GM21576 (cell line): ENCODE data around the gene SGCD.
A peak's percentile ranks its signal among the peaks of the same experiment; 100 is the strongest.

Experiments
- ATAC-seq: cut with Tn5 transposase; IDR thresholded peaks from one replicate; pipeline ENCODE4 v1.9.1; 2021; ENCODE audit warnings: mild to moderate bottlenecking, moderate library complexity; ENCODE audit not compliant: unreplicated experiment

Gene SGCD

DNA sequence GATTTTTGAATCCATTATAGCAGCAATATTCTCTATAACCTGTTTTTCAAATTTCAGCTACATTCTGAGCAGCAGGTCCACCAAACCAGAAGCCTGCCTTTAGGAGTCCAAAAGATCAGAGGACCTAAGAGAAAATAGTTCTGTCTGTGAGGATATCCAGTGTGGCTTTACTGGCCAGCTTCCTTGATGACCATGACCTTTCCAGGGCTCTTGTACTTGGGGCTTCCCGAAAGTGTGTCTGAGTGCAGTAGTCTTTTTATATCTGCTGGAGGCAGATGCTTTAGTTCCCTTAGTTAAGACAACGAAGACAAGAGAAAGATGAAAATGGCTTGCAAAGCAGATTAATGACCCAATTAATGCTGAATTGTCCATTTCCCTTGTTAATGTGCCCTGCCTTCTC lies 72.4 kb downstream of the SGCD start:
- ATAC-seq: no peak

DNA sequence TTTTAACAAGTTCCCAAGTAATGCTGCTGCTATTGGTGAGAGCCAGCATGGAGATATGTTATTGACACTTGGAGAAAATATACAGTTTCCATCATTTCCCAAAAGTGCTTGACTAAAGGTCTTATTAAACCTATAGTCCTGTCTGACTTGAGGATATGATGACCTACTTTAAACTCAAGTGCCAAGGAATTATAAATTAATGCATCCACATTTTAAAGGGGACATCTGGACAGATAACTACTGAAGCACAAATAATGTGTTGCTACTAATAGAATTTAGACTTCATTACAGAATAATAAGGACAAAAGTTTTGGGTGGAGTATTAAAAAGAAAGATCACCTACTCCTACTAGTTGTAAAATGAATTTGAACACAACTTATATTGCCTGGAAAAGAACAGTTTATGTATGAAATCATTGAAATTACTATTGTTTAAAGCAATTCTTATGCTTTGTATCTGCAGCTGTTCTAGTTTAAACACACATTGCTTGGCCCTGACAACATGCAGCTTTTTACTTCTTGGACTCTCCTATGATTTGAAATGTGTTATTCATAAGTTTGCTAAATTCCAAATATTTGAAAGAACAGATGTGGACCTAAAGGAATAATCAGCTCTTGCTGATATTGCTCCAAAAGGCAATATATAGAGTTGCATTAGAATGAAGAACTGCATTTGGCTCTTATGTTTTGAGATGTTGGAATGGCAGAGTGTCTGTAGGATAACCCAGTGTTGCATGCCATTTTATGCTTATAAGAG lies 73.4 kb downstream of the SGCD start:
- ATAC-seq: no peak

DNA sequence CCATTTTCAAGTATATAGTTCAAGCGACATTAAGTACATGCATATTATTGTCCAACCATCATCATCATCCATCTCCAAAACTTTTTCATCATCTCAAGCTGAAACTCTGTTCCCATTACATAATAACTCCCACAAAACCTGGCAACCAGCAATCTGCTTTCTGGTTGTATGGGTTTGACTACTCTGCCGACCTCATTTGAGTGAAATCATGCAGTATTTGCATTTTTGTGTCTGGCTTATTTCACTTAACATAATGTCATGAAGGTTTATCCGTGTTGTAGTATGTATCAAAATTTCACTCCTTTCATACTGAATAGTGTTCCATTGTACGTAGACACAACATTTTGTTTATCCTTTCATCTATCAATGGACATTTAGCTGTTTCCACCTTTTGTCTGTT lies 74.8 kb downstream of the SGCD start:
- peak; percentile 1 for ATAC-seq

DNA sequence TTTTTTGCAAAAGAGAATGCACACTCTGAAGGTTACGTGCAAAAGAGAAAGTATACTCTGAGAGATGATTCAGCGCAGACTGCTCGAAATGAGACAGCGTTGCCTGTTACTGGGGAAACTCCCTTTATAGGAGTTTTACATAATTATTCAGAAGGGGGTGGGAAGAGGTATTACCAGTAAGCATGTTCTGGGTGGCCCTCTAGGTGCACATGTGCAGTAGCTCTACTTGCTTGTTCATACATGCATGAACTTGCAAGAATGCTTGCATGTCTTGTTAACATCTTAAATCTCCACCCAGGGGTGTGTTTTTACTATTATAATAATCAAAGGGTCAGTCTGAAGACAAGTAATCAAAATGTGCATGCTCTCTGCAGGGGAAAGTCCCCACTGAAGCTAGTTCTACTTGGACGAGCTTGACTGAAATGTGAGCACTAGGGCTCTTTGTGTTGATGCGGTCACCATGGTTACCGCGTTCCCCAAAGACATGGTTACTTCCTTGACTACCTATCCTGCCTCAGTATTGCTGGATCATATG lies 75.5 kb downstream of the SGCD start:
- ATAC-seq: peak; percentile 98

DNA sequence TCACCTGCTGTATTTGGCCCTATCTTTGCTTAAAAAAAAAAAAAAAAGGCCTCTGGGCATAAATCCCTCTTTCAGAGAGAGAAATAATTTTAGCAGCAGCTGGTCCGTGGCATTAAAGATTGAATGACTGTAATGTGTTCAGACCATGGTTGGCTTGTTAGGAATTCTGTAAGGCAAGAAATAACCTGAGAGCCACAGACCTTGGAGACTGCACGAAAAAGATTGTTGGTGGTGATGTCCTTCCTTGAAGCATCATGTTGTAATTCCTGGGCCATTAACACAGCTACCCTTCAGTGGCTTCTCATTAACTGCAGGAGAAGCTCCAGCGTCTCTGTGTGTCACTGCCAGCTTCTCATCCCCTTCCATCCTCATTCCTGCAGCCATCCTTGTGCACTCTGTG lies 79.0 kb downstream of the SGCD start:
- no peak for ATAC-seq

DNA sequence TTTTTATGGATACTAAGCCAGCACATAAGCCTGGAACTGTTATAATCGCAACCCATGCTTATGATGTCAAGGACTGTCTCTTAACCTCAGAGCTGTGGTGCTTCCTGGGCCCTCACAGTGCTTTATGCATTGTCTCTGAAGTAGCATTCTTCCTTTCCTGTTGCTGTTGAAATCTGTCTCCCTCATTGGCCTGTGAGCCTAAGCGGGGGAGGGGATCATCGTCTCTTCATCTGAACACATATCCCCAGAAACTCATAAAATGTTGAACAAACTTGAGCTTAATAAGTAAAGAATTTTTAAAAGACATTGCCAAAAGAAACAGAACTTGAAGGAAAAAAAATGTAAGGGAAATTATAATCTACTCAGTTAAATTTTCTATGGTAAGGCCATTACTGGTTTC lies 80.3 kb downstream of the SGCD start:
- ATAC-seq: no peak

DNA sequence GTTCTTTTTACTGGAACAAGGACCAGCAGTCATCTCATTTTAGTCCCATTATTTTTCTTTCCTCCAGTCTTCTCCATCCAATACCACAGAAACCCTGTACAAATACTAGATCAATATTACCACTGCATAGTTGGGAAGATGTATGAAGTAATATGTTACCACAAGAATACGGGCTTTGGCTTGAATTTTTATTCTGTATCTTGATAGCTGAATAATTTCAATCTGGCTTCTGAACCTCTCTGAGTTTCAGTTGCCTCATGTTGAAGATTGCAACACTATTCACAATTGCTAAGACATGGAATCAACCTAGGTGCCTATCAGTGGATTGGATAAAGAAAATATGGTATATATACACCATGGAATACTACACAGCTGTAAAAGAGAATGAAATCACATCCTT lies 82.9 kb downstream of the SGCD start:
- no peak for ATAC-seq

DNA sequence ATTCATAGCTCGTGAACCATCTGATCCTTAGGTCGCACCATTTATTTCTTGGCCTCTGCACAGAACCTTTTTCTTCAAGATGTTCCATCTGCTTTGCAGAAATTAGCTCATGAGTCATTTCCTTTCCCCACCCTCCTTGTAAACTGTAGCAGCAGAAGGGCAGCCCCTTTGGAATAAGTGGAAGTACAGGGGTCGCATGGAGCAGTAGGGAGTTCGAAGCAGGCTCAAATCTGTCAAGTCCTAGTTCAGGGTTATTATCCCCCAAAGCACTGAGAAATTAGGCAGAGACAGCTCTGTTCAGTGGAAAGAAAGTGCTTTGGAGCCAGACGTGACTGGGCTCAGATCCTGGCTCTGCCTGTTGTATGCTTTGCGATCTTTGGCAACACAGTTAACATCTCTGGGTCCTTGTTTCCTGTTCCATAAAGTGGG lies 84.2 kb downstream of the SGCD start:
- ATAC-seq: no peak

DNA sequence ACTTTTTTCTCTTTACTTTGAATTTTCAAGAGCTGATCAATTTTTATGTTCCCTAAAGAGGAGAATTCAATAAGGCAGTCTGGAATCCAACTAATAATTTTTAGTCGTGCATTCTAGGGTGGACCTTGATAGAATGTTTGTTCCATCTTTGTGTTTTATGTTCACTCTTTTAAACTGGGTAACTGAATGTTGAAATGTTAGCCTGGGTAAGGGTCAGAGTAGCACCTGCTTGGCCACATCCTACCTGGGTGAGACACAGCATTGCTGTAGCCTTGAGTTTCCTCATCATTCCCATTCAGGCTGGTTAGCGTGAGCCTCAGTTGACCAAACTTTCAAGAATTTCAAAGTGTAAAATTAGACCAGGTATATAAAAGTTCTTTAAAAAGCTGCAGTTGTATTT lies 85.0 kb downstream of the SGCD start:
- ATAC-seq: no peak

DNA sequence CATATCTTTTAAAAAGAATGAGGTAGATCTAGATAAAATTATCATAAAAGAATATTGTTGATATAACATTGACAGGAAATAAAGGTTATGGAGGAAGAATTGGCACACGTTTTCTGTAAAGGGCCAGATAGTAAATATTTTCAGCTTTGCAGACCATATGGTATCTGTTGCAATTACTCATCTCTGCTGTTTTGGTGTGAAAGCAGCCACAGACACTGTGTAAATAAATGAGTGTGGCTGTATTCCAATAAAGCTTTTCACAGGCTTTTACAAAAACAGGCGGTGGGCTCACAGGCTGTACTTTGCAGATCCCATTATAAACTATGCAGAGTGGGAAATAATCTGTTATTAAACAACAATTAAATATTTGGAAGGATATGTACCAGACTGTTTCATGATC lies 87.4 kb downstream of the SGCD start:
- ATAC-seq: no peak

DNA sequence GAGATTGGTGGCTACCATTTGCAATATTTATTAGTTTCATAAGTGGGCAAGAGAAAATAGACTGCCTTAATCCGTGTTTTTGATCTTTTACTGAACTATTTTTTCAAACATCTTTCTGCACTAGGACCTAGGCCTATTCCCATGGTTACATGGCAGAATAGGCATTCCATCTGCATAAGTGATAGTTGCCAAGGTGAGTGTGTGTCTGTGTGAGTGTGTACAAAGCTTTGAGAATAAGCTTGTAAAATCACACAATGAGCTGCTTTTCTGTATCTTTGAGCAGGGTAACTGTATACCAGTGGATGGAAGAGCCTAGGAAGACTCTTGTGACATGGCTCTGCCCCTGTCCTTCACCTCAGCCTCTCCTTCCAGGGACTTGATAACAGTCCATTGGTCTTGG lies 92.7 kb downstream of the SGCD start:
- ATAC-seq: no peak

DNA sequence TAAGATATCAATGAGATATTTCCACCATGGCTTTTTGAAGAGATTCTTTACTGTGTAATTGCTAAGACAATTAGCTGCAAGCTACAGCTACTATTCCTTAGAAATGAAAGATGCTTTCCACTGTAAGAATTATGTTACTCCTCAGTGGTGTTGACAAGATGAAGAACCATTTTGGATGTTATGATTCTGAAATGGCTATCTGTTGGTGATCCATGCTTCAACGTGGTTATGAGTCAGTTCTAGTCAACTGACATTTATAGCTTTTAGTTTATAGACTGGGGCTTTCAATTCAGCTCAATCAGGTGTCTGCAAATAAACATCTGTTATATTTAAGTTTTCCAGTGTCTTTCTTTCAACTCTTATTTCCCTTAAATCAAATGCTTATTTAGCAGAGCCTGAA lies 93.7 kb downstream of the SGCD start:
- no peak for ATAC-seq

DNA sequence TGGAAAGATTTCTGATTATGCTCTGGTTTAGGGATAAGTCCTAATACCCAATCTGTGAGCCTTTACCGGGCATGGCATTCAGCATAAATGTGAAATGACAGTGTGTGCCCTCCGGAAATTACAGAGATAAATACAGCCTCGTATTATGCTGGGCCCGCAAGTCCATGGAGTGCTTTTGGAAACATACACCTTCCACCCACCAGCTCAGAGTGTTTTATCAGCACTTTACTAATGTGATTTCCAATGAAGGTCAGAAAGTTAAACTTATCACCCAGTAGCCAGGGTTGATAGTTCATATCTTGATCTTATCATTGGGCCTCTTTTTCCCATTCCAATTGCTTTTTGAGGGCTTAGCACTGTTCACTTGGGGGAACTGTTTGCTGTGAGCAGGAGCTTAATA lies 94.8 kb downstream of the SGCD start:
- ATAC-seq: no peak

DNA sequence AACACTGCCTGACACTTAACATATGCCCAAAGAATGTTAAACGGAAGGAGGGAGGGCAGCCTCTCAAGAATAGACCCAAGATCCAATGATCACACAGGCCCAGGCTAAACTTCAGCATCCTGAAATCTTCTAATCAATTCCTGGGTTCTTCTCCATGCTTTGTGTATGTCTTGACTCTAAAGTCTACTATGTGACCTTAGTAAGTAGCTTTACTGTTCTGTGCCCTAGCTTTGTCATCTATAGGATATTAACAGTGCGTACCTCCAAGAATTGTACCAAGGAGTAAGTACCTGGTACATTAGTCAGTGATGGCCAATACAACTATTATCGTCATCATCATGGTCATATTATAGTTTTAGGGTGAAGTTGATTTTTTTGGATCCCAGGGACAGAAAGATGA lies 96.6 kb downstream of the SGCD start:
- no peak for ATAC-seq

DNA sequence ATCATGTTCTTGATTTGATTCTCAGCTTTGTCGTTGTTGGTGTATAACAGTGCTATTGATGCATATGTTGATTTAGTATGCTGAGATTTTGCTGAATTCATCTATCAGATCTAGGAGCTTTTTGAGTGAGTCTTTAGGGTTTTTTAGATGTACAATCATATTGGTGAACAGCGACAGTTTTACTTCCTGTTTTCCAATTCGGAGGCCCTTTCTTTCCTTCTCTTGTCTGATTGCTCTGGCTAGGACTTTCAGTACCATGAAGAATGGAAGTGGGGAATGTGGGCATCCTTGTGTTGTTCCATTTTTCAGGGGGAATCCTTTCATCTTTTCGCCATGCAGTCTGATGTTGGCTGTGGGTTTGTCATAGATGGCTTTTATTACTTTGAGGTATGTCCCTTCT lies 100.4 kb downstream of the SGCD start:
- ATAC-seq: no peak

DNA sequence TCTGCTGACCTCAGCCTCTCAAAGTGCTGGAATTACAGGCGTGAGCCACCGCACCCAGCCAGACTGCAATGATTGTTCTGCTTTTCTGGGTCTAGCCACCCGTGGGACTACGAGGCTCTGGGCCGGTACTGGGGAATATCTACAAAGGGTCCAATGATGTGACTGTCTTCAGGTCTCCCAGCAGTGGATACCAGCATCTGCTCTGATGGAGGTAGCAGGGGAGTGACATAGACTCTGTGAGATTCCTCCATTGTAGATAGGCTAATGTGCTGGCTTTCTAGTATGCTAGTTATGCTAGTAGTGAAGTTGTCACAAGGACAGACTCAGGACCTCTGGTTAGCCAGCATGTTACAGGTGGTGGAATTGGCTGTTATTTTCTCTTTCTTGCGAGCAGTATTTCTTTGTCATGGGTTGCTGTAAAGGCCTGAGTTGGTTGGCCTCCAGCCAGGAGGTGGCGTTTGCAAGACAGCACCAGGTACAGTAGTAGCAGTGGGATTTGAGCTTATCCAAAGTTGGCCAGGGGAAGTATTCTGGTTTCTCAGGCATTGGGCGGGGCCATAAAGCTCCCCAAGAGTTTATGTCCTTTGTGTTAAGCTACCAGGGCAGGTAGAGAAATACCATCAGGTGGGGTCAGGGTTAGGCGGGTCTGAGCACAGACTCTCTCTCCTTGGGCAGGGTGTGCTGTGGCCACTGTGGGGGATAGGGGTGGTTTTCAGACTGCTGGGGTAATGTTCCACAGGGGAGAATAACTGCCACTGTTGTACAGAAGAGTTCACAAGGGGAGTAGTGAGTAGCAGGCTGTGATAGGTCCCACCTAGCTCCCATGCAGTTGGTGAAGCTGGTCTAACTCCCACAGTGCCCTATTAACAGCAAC lies 105.2 kb downstream of the SGCD start:
- no peak for ATAC-seq

DNA sequence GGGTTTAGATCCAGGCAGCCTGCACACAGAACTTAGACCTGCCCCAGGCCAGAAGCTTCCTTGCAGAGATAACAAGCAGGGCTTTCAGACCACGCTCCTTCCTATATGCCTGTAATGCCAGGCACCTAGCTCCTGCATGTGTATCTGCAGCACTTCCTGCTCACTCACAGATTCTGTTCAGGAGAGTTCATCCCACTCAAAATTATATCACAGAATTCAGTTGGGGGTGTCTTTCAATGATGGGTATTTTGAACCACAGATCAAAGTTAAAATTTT lies 105.8 kb downstream of the SGCD start:
- ATAC-seq: no peak

DNA sequence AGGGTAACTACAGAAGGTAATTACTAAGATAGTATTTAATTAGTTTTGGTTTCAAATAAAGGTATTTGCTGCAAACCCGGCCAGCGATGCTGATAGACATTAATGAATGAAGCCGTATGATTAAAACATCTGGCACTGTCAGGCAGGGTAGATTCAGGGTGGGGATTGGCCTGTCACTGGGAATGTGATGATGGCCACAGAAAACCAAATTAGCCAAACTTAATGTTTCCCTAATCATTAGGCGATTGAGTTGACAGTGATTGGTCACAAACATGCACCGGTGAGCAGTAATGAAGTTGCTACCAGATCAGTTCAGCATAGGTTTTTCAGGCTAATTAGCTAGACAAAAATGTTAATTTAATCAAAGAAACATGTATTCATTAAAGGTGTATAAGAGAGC lies 107.5 kb downstream of the SGCD start:
- ATAC-seq: no peak

DNA sequence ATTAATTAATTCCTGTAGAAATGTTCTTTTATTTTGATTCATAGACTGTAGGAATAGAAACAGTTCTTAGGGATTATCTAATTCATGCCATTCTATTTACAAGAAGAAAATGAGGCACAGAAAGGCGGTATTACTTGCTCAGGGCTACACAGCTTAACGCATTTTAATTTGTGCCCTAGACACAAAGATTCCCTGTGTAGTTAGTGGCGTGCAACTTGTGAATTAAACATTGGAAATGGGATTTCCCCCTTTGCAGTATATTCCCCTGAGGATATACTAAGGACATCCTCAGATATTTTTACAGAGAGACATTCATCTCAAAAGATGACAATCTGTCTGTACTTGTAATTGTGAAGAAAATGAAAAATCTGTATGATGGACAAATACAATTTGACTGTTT lies 108.1 kb downstream of the SGCD start:
- ATAC-seq: no peak

DNA sequence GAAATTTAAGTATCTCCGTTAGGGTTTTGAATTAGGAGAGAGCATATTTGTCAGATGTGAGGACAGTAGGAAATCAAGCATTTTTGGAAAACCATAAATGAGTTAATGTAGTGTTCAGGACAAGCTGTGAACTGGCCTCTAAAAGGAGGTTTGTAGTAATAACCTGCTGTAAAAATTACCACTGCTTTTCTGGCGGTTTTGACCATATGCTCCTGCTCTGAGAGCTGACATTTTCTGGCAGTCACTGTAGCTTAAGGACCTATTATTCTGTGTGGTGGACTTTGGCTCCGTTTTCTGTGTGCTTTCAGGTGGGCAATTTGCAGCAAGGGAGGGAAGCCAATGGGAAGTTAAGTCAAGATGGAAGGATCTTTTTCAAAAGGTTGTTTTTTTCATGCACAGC lies 111.1 kb downstream of the SGCD start:
- ATAC-seq: no peak

DNA sequence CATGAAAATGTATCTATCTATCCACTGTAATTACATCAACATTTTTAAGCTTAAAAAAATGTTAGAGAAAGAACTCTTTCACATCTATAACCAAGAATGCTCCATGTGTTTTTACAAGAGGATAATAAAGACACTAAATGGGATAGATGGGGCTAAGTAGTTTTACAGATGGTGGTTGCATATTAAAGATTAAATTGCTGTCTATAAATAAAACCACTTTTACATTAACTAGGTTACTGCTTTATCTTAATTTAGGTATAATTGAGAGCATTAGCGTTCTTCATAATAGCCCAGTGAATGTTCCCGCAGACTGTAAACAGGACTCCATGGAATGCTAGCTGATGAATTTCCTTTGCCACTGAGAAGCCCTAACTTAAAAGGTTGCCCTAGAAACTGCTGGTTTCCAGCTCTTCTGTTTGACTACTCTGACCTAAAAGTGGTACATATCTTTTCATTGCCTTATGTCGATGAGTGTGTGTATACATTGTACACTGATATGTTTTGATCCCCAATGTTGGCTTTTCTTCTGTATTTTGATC lies 117.9 kb downstream of the SGCD start:
- no peak for ATAC-seq

DNA sequence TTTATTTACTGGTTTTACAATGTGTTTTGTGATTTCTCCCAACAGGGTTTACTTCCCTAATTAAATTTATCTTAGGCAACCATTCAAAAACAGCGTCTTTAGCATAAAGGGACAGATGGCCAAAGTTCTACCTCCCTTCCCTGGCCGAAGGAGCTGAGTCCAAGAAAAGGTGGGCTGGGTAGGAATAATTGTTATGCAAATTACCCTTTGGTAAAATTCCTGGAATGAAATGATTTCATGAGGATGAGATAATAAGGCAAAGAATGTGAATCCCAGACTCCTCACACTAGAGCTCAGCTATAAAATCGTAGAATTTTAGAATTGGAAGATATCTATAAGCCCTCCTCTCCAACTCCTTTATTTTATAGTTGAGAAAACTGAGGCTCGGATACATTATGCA lies 119.6 kb downstream of the SGCD start:
- ATAC-seq: no peak
